ENCODE results near the gene KLHL8.

Gene KLHL8

DNA sequence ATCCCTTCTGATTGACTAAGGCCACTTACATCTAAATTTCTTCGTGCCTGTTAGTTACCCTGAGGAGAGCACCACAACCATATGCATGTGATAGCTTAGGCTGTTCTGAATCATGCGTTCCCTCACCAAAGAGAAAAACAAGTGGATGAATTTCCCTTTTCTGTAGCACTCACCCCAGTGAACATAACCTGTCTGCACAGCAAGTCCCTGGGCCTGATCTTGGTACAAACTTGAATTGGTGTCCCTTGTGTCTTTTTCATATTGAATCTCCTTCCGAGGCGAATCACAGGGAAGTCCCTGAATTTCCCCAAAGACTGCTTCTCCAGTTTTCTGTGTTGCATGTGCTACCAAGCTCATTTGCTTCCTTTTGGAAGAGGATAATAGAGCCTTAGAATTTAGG lies 100.4 kb downstream of the KLHL8 start:
- no peak overlapping the region for H3K4me3 ChIP-seq (ENCODE audit: low read length)
- H3K36me3 ChIP-seq (ENCODE audit: insufficient read depth, low read length), result peaks cover 61% of the 10 kb centered on the region
- H3K9ac ChIP-seq (ENCODE audit: low read depth, low read length), result no peak overlapping the region
- WGBS, result 94% methylated on average over 4 of the region's 4 CpGs
- no peak overlapping the region for H3K27ac ChIP-seq (ENCODE audit: low read depth, low read length)
- no peaks in the 10 kb centered on the region for H3K9me3 ChIP-seq (ENCODE audit: insufficient read depth, low read depth, low read length)
- no peaks in the 10 kb centered on the region for H3K27me3 ChIP-seq (ENCODE audit: insufficient read depth, low read length)
- peaks cover 20% of the 10 kb centered on the region for H3K4me1 ChIP-seq (ENCODE audit: insufficient read depth, low read length)

DNA sequence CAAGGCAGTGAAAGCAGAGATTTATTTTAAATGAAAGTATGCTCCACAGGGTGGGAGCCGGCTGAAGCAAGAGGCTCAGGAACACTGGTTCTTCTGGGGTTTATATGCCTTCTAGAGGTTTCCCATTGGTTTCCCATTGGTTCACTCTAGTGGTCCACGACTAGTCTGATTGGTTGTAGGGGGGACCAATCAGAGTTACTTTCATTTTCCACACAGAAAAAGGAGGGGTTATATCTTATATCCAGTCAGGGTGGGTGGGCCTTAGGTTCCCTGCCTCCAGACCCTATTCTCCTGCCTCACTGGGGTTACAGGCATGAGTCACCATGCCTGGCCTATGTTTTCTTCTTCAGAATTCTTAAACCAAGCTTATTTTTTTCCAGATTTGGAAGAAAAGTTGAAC lies 101.6 kb downstream of the KLHL8 start:
- Histone ChIP-seq H3K9me3 (ENCODE audit: insufficient read depth, low read depth, low read length) (no peaks in the 10 kb centered on the region), H3K9ac (ENCODE audit: low read depth, low read length) (no peak overlapping the region), H3K4me3 (ENCODE audit: low read length) (no peak overlapping the region), H3K27me3 (ENCODE audit: insufficient read depth, low read length) (no peaks in the 10 kb centered on the region), H3K4me1 (ENCODE audit: insufficient read depth, low read length) (peaks cover 20% of the 10 kb centered on the region), H3K27ac (ENCODE audit: low read depth, low read length) (no peak overlapping the region), H3K36me3 (ENCODE audit: insufficient read depth, low read length) (peaks cover 61% of the 10 kb centered on the region)
- 91% methylated on average over 2 of the region's 2 CpGs for WGBS

DNA sequence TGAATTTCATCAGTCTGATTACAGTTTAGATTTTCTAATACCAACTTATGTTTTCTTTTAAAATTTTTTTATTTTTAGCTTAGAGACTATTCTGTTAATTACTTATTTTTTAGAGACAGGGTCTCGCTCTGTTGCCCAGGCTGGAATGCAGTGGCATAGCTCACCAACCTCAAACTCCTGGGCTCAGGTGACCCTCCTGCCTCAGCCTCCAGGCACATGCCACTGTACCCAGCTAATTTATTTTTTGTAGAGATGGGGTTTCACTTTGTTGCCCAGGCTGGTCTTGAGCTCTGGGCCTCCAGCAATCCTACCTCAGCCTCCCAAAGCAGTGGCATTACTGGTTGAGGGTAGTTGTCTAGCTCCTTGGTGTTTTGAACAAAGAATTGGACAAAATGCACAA lies 102.0 kb downstream of the KLHL8 start:
- WGBS, result 100% methylated on average over 1 of the region's 1 CpG
- Histone ChIP-seq H3K4me3 (ENCODE audit: low read length) (no peak overlapping the region), H3K27me3 (ENCODE audit: insufficient read depth, low read length) (no peaks in the 10 kb centered on the region), H3K27ac (ENCODE audit: low read depth, low read length) (no peak overlapping the region), H3K9ac (ENCODE audit: low read depth, low read length) (no peak overlapping the region), H3K36me3 (ENCODE audit: insufficient read depth, low read length) (peaks cover 65% of the 10 kb centered on the region), H3K9me3 (ENCODE audit: insufficient read depth, low read depth, low read length) (no peaks in the 10 kb centered on the region), H3K4me1 (ENCODE audit: insufficient read depth, low read length) (peaks cover 20% of the 10 kb centered on the region)

DNA sequence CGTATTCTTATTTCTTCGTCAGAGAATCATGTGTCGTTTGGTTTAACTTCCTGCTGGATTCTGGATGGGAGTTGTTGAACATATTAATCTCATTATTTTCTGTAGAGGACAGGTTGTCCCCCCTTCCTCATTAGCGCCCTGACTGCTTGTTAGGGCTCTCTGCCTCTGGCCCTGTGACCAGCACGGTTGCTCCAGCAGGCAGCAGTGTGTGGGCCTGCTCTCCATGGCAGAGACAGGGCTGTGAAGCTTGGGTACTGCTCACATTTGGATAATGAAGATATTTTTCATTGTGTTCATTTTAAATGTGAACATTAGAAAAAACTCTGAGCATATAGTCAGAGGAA lies 102.7 kb downstream of the KLHL8 start:
- H3K27ac ChIP-seq (ENCODE audit: low read depth, low read length), result no peak overlapping the region
- peaks cover 69% of the 10 kb centered on the region for H3K36me3 ChIP-seq (ENCODE audit: insufficient read depth, low read length)
- H3K4me1 ChIP-seq (ENCODE audit: insufficient read depth, low read length), result peaks cover 20% of the 10 kb centered on the region
- no peaks in the 10 kb centered on the region for H3K9me3 ChIP-seq (ENCODE audit: insufficient read depth, low read depth, low read length)
- H3K9ac ChIP-seq (ENCODE audit: low read depth, low read length), result no peak overlapping the region
- H3K27me3 ChIP-seq (ENCODE audit: insufficient read depth, low read length), result no peaks in the 10 kb centered on the region
- 96% methylated on average over 3 of the region's 5 CpGs for WGBS
- no peak overlapping the region for H3K4me3 ChIP-seq (ENCODE audit: low read length)

DNA sequence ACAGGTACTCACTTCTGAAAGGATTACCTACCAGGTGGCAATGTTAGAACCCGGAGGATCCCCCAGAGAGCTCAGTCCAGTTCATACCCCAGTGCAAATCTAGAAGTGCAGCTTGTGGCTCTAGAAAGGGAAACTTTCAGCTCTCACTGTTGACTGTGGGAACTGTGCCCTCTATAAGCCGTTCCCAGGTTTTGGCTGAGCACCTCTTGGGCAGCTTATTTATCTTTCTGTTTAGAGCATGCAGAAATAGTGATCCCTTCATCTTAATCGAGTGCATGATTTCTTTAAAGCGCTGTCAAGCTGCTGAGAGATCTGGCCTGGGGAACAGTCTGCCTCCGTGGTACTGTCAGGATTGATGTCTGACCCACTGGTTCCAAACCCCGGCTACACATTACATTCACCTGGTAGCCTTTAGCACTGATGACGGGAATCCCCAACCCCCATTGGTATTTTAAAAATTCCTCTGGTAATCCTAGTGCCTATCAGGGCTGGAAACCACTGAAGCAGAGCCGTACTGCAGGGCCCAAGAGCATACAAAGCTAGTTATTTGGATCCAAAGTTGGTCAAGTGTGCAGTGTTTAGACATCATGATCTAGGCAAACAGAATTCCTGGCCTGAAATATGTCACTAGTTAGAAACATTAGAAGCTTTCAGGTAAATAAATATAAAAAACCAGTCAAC lies 103.2 kb downstream of the KLHL8 start:
- Histone ChIP-seq H3K4me3 (ENCODE audit: low read length) (no peak overlapping the region), H3K9me3 (ENCODE audit: insufficient read depth, low read depth, low read length) (no peaks in the 10 kb centered on the region), H3K4me1 (ENCODE audit: insufficient read depth, low read length) (peaks cover 20% of the 10 kb centered on the region), H3K27ac (ENCODE audit: low read depth, low read length) (peak overlapping the region; percentile 12; the same call in 1 of the 2 replicates), H3K9ac (ENCODE audit: low read depth, low read length) (no peak overlapping the region), H3K36me3 (ENCODE audit: insufficient read depth, low read length) (peaks cover 71% of the 10 kb centered on the region), H3K27me3 (ENCODE audit: insufficient read depth, low read length) (no peaks in the 10 kb centered on the region)
- WGBS, result 89% methylated on average over 8 of the region's 8 CpGs

DNA sequence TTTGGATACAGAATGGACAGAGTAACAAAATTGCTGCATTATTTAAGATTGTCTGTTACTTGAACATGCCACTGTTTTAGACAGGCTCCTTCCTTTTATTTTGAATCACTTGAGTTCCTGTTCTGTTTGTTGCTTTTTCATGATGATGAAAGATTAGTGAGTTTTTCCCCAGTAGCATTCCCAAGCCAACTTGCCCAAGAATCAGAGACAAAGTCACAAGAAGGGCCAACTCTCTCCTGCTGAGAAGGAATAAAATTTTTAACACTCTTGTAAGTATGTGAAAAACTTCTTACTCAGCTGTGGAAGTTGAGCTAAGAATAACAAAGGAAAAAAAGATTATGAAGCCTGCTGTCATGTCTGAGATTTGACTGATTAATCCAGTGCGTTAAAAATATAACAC lies 104.2 kb downstream of the KLHL8 start:
- Histone ChIP-seq H3K27me3 (ENCODE audit: insufficient read depth, low read length) (no peaks in the 10 kb centered on the region), H3K9me3 (ENCODE audit: insufficient read depth, low read depth, low read length) (no peaks in the 10 kb centered on the region), H3K27ac (ENCODE audit: low read depth, low read length) (no peak overlapping the region), H3K36me3 (ENCODE audit: insufficient read depth, low read length) (peaks cover 79% of the 10 kb centered on the region), H3K9ac (ENCODE audit: low read depth, low read length) (no peak overlapping the region), H3K4me1 (ENCODE audit: insufficient read depth, low read length) (peaks cover 20% of the 10 kb centered on the region), H3K4me3 (ENCODE audit: low read length) (no peak overlapping the region)
- WGBS, result 92% methylated on average over 1 of the region's 1 CpG

DNA sequence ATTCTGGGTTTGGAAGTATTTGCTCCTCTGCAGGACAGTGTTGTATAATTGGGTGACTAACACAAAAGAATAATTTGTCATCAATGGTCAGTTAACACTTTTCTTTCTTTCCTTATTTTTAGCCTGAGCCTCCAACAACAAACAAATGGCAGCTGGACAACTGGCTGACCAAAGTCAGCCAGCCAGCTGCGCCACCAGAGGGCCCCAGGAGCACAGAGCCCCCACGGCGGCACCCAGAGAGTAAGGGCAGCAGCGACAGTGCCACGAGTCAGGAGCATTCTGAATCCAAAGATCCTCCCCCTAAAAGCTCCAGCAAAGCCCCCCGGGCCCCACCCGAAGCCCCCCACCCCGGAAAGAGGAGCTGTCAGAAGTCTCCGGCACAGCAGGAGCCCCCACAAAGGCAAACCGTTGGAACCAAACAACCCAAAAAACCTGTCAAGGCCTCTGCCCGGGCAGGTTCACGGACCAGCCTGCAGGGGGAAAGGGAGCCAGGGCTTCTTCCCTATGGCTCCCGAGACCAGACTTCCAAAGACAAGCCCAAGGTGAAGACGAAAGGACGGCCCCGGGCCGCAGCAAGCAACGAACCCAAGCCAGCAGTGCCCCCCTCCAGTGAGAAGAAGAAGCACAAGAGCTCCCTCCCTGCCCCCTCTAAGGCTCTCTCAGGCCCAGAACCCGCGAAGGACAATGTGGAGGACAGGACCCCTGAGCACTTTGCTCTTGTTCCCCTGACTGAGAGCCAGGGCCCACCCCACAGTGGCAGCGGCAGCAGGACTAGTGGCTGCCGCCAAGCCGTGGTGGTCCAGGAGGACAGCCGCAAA lies 106.0 kb downstream of the KLHL8 start:
- Histone ChIP-seq H3K4me3 (ENCODE audit: low read length) (no peak overlapping the region), H3K27ac (ENCODE audit: low read depth, low read length) (peak overlapping the region; percentile 29; the same call in 1 of the 2 replicates)
- 84% methylated on average over 24 of the region's 24 CpGs for WGBS

DNA sequence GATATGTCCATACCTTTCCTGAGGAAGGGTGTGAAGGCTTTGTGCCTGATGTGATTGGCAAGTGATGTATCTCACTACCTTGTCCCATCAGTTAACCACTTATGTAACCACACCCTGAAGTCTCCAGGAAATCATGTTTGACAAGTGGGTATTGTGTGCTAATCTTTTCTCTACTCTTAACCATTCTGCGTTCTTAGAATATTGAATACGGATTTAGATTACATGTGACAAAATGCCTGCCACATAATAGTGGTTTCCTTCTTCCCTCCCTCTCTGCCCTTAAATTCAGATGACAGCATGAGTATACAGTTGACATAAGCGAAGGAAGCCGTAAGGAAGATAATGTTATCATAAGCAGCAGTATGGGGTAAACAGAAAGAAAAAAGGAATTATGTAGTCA lies 108.4 kb downstream of the KLHL8 start:
- Histone ChIP-seq H3K36me3 (ENCODE audit: insufficient read depth, low read length) (peaks cover 85% of the 10 kb centered on the region), H3K9me3 (ENCODE audit: insufficient read depth, low read depth, low read length) (no peaks in the 10 kb centered on the region), H3K27ac (ENCODE audit: low read depth, low read length) (no peak overlapping the region), H3K4me1 (ENCODE audit: insufficient read depth, low read length) (peaks cover 13% of the 10 kb centered on the region; the same call in 1 of the 2 replicates), H3K27me3 (ENCODE audit: insufficient read depth, low read length) (no peaks in the 10 kb centered on the region), H3K9ac (ENCODE audit: low read depth, low read length) (no peak overlapping the region), H3K4me3 (ENCODE audit: low read length) (no peak overlapping the region)
- WGBS, result 92% methylated on average over 4 of the region's 4 CpGs

More for the DNA sequence above, 106.0 kb downstream of the KLHL8 start:
- peaks cover 20% of the 10 kb centered on the region for H3K4me1 ChIP-seq (ENCODE audit: insufficient read depth, low read length)
- H3K9me3 ChIP-seq (ENCODE audit: insufficient read depth, low read depth, low read length), result no peaks in the 10 kb centered on the region
- no peak overlapping the region for H3K9ac ChIP-seq (ENCODE audit: low read depth, low read length)
- no peaks in the 10 kb centered on the region for H3K27me3 ChIP-seq (ENCODE audit: insufficient read depth, low read length)
- H3K36me3 ChIP-seq (ENCODE audit: insufficient read depth, low read length), result peaks cover 81% of the 10 kb centered on the region

All from HUES64 (cell line).